ENCODE measurements around the gene CUBN.
A peak's percentile ranks its signal among the peaks of the same experiment; 100 is the strongest.

CUBN gene

DNA sequence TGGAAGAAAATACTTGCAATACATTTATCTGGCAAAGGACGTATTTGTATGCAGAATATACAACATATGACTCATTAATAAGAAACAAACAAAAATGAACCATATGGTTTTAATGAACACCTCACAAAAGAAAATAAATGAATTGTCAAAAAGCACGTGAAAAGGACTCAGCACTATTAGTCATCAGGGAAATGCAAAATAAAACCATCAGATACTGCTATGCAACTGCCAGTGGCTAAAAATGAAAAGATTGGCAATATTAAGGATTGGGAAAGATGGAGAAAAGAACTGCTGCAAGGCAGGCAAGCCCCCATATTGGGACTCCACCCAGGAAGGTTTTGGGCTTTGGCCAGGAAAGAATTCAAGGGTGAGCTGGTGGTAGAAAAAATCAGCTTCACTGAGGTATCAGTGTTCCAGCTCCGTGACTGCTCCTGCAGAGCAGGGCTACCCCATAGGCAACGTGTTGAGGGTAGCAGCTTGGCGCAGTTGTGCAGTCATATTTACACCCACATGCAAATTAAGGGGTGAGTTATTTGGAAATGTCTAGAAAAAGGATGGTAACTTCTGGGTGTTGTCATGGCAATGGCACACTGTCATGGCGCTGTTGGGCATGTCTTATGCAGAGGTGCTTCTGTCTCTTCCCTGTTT, 72.7 kb downstream of the CUBN start:
- Mint-ChIP-seq H3K9me3 (peaks cover under 1% of the 10 kb centered on the region), H3K27ac (no peak overlapping the region), H3K4me3 (no peak overlapping the region), H3K36me3 (peaks cover 1% of the 10 kb centered on the region), H3K4me1 (peaks cover 15% of the 10 kb centered on the region)
- no peak for ATAC-seq
- DNase-seq (ENCODE audit: low spot score in 2 of 2): no peak

DNA sequence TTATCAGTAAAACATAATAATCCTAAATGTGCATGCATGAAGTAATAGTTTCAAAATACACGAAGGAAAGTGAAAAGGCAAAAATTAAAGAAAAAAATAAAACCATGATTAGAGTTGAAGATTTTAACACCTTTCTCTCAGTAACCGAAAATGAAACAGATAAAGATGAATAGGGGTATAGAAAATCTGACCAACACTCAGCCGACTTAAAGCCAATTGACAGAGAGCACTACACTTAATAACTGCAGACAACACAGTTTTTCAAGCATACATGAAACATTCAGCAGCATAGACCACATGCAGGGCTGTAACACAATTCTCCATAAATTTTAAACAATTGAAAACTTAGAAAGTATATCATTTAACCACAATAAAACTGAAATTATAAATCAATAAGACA, 76.1 kb downstream of the CUBN start:
- no peak overlapping the region for H3K4me3 Mint-ChIP-seq
- ATAC-seq: no peak
- no peak for DNase-seq (ENCODE audit: low spot score in 2 of 2)
- no peaks in the 10 kb centered on the region for H3K4me1 Mint-ChIP-seq
- H3K9me3 Mint-ChIP-seq: peaks cover 5% of the 10 kb centered on the region
- peaks cover 8% of the 10 kb centered on the region for H3K36me3 Mint-ChIP-seq
- no peak overlapping the region for H3K27ac Mint-ChIP-seq

DNA sequence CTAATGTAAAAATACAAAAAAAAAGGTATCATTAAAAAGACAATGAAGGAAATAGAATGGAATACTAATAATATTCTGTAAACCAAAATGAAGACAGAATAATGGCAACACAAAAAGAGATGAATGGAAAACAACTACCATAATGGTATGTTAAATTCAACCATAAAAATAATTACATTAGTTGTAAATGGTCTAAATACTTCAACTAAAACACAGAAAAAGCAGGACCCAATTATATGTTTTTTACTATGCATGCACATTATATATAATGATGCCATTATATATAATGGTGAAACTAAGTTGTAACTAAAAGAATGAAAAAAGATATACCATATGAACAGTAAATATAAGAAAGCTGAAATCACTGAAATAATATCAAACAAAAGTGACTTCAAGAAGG, 76.5 kb downstream of the CUBN start:
- ATAC-seq (no peak), DNase-seq (ENCODE audit: low spot score in 2 of 2) (no peak)
- Mint-ChIP-seq H3K4me1 (no peaks in the 10 kb centered on the region), H3K27ac (no peak overlapping the region), H3K9me3 (peaks cover 5% of the 10 kb centered on the region), H3K36me3 (peaks cover 8% of the 10 kb centered on the region), H3K4me3 (no peak overlapping the region)

DNA sequence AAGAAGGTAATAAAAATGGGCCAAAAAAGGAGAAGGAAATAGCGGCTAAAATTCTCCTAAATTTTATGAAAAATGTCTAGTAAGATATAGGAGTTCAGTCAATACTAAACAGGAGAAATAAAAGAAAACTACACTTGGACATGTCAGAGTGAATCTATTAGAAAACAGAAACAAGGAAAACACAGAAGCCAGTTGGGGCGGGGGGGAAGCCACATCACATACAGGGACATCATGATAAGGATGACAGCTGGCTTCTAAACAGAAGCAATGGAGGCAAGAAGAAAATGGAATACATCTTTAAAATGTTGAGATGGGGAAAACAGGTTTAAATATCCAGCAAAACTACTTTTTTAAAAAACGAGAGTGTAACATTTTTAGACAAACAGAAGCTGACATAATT, 77.8 kb downstream of the CUBN start:
- no peak for DNase-seq (ENCODE audit: low spot score in 2 of 2)
- Mint-ChIP-seq H3K9me3 (peaks cover 5% of the 10 kb centered on the region), H3K36me3 (peaks cover 8% of the 10 kb centered on the region), H3K4me1 (no peaks in the 10 kb centered on the region), H3K4me3 (no peak overlapping the region), H3K27ac (no peak overlapping the region)
- ATAC-seq: no peak

GRCh38 chr10:17049195-17049594, 80.4 kb downstream of the CUBN start:
- Mint-ChIP-seq H3K27ac (no peak overlapping the region), H3K9me3 (peaks cover 5% of the 10 kb centered on the region), H3K36me3 (peaks cover 8% of the 10 kb centered on the region), H3K4me1 (no peaks in the 10 kb centered on the region), H3K4me3 (no peak overlapping the region)
- no peak for ATAC-seq
- DNase-seq (ENCODE audit: low spot score in 2 of 2): no peak

- Mint-ChIP-seq H3K27ac (no peak overlapping the region), H3K4me3 (no peak overlapping the region), H3K36me3 (peaks cover 8% of the 10 kb centered on the region), H3K9me3 (peaks cover 5% of the 10 kb centered on the region), H3K4me1 (no peaks in the 10 kb centered on the region)
- ATAC-seq (no peak), DNase-seq (ENCODE audit: low spot score in 2 of 2) (no peak)
These were observed 81.7 kb downstream of the CUBN start for GRCh38 chr10:17047908-17048307.

DNA sequence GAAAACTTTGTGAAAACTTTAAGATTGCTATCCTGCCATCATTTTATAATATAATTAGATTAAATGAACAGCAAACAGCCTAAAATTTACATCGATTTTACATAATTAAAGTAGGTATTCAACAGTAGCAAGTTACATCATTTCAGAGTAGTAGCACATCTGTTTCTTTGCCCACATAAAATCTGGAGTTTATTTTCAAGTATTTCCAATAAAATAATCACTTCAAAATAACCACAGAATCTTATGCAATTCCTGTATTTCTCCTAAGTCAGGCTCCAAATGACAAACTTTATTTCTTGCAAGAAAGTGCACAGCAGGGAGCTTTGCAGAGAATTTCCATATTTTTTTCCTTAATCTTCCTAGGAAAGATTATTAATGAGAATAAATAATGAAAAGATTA, 82.6 kb downstream of the CUBN start:
- Mint-ChIP-seq H3K27ac (no peak overlapping the region), H3K9me3 (peaks cover 5% of the 10 kb centered on the region), H3K4me3 (no peak overlapping the region), H3K36me3 (peaks cover 7% of the 10 kb centered on the region), H3K4me1 (no peaks in the 10 kb centered on the region)
- no peak for ATAC-seq
- no peak for DNase-seq (ENCODE audit: low spot score in 2 of 2)

DNA sequence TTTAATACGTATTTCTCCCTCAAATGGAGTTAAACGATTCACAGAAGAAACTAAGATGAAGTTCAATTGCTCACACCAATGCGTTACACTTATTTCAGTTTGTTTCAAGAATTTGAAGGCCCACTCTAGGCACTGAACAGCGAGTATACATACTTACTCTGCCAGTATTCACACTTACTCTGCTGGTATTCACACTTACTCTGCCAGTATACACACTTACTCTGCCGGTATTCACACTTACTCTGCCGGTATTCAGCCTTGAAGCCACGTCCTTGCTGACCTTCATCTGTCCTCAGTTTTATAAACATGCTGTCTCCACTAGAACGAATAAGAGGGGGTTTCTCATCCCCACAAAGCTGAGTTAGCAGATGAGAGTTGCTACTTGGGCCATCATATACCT, 86.0 kb downstream of the CUBN start:
- DNase-seq (ENCODE audit: low spot score in 2 of 2) (no peak), ATAC-seq (no peak)
- Mint-ChIP-seq H3K9me3 (no peaks in the 10 kb centered on the region), H3K27ac (no peak overlapping the region), H3K36me3 (no peaks in the 10 kb centered on the region), H3K4me1 (no peaks in the 10 kb centered on the region), H3K4me3 (no peak overlapping the region)

- ATAC-seq (no peak), DNase-seq (ENCODE audit: low spot score in 2 of 2) (no peak)
- Mint-ChIP-seq H3K36me3 (no peaks in the 10 kb centered on the region), H3K27ac (no peak overlapping the region), H3K4me1 (peaks cover 5% of the 10 kb centered on the region), H3K4me3 (no peak overlapping the region), H3K9me3 (peaks cover 3% of the 10 kb centered on the region)
These were observed 87.7 kb downstream of the CUBN start for GRCh38 chr10:17041626-17042520.

GRCh38 chr10:17038627-17039026, 91.0 kb downstream of the CUBN start:
- Mint-ChIP-seq H3K27ac (no peak overlapping the region), H3K36me3 (no peaks in the 10 kb centered on the region), H3K9me3 (peaks cover 3% of the 10 kb centered on the region)

GRCh38 chr10:17037910-17038309, 91.7 kb downstream of the CUBN start:
- H3K4me3 Mint-ChIP-seq: no peak overlapping the region
- no peaks in the 10 kb centered on the region for H3K36me3 Mint-ChIP-seq
- no peak for DNase-seq (ENCODE audit: low spot score in 2 of 2)
- H3K4me1 Mint-ChIP-seq: peaks cover 18% of the 10 kb centered on the region
- H3K9me3 Mint-ChIP-seq: peaks cover 3% of the 10 kb centered on the region
- H3K27ac Mint-ChIP-seq: peak overlapping the region; percentile 49
- ATAC-seq: no peak

More at GRCh38 chr10:17038627-17039026, 91.0 kb downstream of the CUBN start:
- Mint-ChIP-seq H3K4me3 (no peak overlapping the region), H3K4me1 (peaks cover 10% of the 10 kb centered on the region)
- ATAC-seq (no peak), DNase-seq (ENCODE audit: low spot score in 2 of 2) (no peak)

DNA sequence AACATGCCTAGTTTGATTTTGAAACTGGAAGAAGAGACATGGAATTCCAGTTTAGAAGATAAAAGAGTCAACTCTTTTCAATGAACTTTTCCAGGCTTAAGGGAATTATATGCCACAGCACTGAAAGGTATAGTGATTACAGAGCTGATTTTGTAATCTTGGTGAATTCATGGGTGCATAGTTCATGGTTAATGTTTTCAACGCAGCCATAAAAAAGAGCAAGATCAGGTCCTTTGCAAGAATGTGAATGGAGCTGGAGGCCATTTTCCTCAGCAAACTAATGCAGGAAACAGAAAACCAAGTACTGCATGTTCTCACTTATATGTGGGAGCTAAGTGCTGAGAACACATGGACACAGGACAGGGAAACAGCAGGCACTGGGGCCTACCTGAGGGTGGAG, 94.2 kb downstream of the CUBN start:
- Mint-ChIP-seq H3K27ac (peak overlapping the region; percentile 18), H3K9me3 (peaks cover 3% of the 10 kb centered on the region), H3K4me1 (peaks cover 29% of the 10 kb centered on the region), H3K36me3 (no peaks in the 10 kb centered on the region), H3K4me3 (no peak overlapping the region)
- DNase-seq (ENCODE audit: low spot score in 2 of 2) (no peak), ATAC-seq (no peak)

- Mint-ChIP-seq H3K9me3 (peaks cover 3% of the 10 kb centered on the region), H3K27ac (peak overlapping the region; percentile 13), H3K4me3 (no peak overlapping the region), H3K36me3 (no peaks in the 10 kb centered on the region), H3K4me1 (peaks cover 37% of the 10 kb centered on the region)
- ATAC-seq (no peak), DNase-seq (ENCODE audit: low spot score in 2 of 2) (no peak)
These were observed 95.9 kb downstream of the CUBN start for GRCh38 chr10:17033529-17034260.

DNA sequence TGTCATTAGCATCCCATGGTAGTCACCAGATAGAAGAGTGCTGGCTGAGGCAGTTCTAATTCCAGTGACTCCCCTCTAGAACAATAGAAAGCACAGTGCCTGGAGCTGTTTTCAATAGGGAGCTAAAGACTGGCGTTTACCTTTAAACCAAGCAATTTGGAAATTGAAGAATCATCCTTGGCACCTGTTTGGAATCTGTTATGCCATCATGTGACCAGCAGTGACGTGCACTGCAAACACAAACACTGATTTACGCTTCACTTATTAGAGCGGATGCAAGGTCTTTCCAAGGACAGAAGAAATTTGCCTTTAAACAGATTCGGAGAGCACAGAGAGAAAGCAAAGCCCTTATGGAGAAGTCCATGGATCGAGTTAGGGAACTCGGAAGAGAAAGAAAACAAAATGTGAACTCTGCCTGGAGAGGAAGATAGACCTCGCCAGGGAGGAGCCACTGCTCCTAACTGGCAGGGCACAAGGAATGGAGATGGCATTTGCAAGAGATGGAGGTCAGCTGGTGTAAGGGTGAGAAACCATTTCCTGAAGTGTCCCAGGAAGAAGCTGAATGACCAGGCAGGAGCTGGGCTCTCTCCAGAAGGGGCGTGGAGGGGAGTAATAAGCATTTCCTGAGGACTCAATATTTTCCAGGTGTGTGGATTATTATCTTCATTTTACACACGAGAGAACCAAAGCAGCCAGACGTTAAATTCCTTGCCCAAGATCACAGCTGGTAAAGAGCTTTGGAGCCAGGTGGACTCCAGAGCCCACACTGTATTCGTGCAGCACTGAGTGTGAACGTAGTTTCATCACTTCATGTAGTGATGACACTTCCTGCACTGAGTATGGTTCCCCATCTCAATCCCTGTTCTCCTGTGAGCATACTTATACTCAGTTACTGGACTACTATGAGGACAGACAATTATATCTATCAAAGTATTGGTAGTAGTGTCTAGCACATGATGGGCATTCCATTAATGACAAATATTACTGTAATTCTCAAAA, 97.7 kb downstream of the CUBN start:
- H3K36me3 Mint-ChIP-seq: peaks cover 2% of the 10 kb centered on the region
- no peak for DNase-seq (ENCODE audit: low spot score in 2 of 2)
- H3K4me1 Mint-ChIP-seq: peaks cover 45% of the 10 kb centered on the region
- no peak for ATAC-seq
- H3K4me3 Mint-ChIP-seq: no peak overlapping the region
- no peaks in the 10 kb centered on the region for H3K9me3 Mint-ChIP-seq
- H3K27ac Mint-ChIP-seq: peak overlapping the region; percentile 35

All from stimulated activated effector memory CD8-positive, alpha-beta T cell treated with anti-CD3 and anti-CD28 coated beads, Interleukin-12 subunit alpha, Interleukin-12 subunit beta, amount 100 ng/mL, for 72 hours (primary cell).